B cell (primary cell): ENCODE data around the gene PPP1R15A. TPM values are rescaled to one million over a fixed set of nuclear protein-coding genes. Genes with fewer than 3 reads are reported as not detected.
"Not testable (repeated sequence)": the region's sequence is repeated elsewhere in the genome, so short reads cannot be mapped to it uniquely, and the experiment has no call there.

Source experiments
- ATAC-seq: fragments of 200-7000 bp; cut with Tn5 transposase; one replicate; pipeline ENCODE4 v1.10.0; 2021; ENCODE audit warnings: low read depth, mild to moderate bottlenecking, moderate number of reproducible peaks, moderate library complexity
- CTCF ChIA-PET: fragments of 350-600 bp; sonication (Branson Sonifier 250); formaldehyde crosslinking; loops from one replicate; lab custom pipeline; 2021; ENCODE audit warnings: antibody characterized with exemption, inconsistent platforms; lab: Charles Lee
- POLR2A ChIA-PET: fragments of 350-600 bp; sonication (Branson Sonifier 250); formaldehyde crosslinking; loops from one replicate; lab custom pipeline; 2021; ENCODE audit warnings: antibody characterized with exemption; lab: Charles Lee
- DNase-seq: peaks from one replicate; pipeline ENCODE4 v3.0.0; 2013
- H2AFZ ChIP-seq: 2 replicates; pipeline ENCODE4 v1.6.1; 2012; ENCODE audit warnings: mild to moderate bottlenecking, low read depth, low read length; ENCODE audit not compliant: insufficient read depth, poor library complexity, severe bottlenecking
- H3K27ac ChIP-seq, 2 donors: 1 replicate in 1 of 2; 2 replicates in 1 of 2; pipeline ENCODE4 v1.5.1; 2012 to 2013; ENCODE audit warnings: low read length in 2 of 2, mild to moderate bottlenecking in 2 of 2, moderate library complexity in 1 of 2
- H3K27me3 ChIP-seq, 4 experiments: fragments of 200-600 bp in 1 of 4; sonication (generic) in 1 of 4; replicated peaks in 1 of 4; 1 replicate in 2 of 4; 2 replicates in 2 of 4; pipeline versions ENCODE4 v1.6.1 to v1.7.0; 2013 to 2016; ENCODE audit warnings: low read length in 3 of 4, mild to moderate bottlenecking in 2 of 4, mixed read lengths in 1 of 4, moderate library complexity in 1 of 4; ENCODE audit not compliant: insufficient read depth in 4 of 4, control insufficient read depth in 3 of 4; ENCODE audit errors: control extremely low read depth in 1 of 4
- H3K36me3 ChIP-seq, 2 experiments: replicated peaks in 1 of 2; 1 replicate in 1 of 2; 2 replicates in 1 of 2; pipeline versions ENCODE4 v1.6.1 to v1.7.1; 2013; ENCODE audit warnings: low read length in 1 of 2; ENCODE audit not compliant: insufficient read depth in 2 of 2, control insufficient read depth in 1 of 2; ENCODE audit errors: control extremely low read depth in 1 of 2, extremely low read depth in 1 of 2
- H3K4me1 ChIP-seq, 2 donors: fragments of 200-600 bp in 1 of 2; sonication (generic) in 1 of 2; 1 replicate in 1 of 2; 2 replicates in 1 of 2; pipeline versions ENCODE4 v1.5.1 to v1.6.1; 2013 to 2017; ENCODE audit warnings: low read length in 2 of 2; ENCODE audit not compliant: control insufficient read depth in 2 of 2, insufficient read depth in 2 of 2
- H3K4me2 ChIP-seq: replicated peaks from 2 replicates; pipeline ENCODE3; 2012; ENCODE audit warnings: mild to moderate bottlenecking, low read depth, low read length; ENCODE audit not compliant: poor library complexity, severe bottlenecking
- H3K4me3 ChIP-seq, 5 experiments: fragments of 200-600 bp in 1 of 5; sonication (generic) in 1 of 5; 1 replicate in 3 of 5; 2 replicates in 2 of 5; pipeline versions ENCODE4 v1.5.1 to v1.7.0; 2011 to 2016; ENCODE audit warnings: low read length in 4 of 5, mild to moderate bottlenecking in 4 of 5, low read depth in 2 of 5, control low read depth in 1 of 5, moderate library complexity in 1 of 5; ENCODE audit not compliant: insufficient read depth in 1 of 5; ENCODE audit errors: control extremely low read depth in 1 of 5, extremely low read depth in 1 of 5
- H3K79me2 ChIP-seq: fragments of 200-600 bp; sonication (generic); one replicate; pipeline ENCODE4 v1.6.0; 2016; ENCODE audit warnings: low read length; ENCODE audit not compliant: control insufficient read depth, insufficient read depth
- H3K9ac ChIP-seq: fragments of 200-600 bp; sonication (generic); 2 replicates; pipeline ENCODE4 v1.6.1; 2017; ENCODE audit warnings: mild to moderate bottlenecking, low read length, moderate library complexity
- H3K9me3 ChIP-seq, 3 donors: one replicate each; pipeline versions ENCODE4 v1.6.1 to v1.7.1; 2013; ENCODE audit warnings: low read length in 2 of 3; ENCODE audit not compliant: control insufficient read depth in 2 of 3, insufficient read depth in 1 of 3; ENCODE audit errors: control extremely low read depth in 1 of 3
- H4K20me1 ChIP-seq: 2 replicates; pipeline ENCODE4 v1.6.0; 2012; ENCODE audit warnings: mild to moderate bottlenecking, low read length; ENCODE audit not compliant: insufficient read depth, control insufficient read depth, poor library complexity, severe bottlenecking
- H3K27ac Mint-ChIP-seq: one replicate; pipeline ENCODE4 v1.8.0; 2021; ENCODE audit warnings: mixed read lengths
- H3K27me3 Mint-ChIP-seq: one replicate; pipeline ENCODE4 v1.8.0; 2021; ENCODE audit warnings: mixed read lengths
- H3K4me1 Mint-ChIP-seq: one replicate; pipeline ENCODE4 v1.8.0; 2021; ENCODE audit warnings: mixed read lengths
- H3K4me3 Mint-ChIP-seq: one replicate; pipeline ENCODE4 v1.8.0; 2021; ENCODE audit warnings: mixed read lengths
- H3K9me3 Mint-ChIP-seq: one replicate; pipeline ENCODE4 v1.8.0; 2022; ENCODE audit warnings: mixed read lengths; ENCODE audit not compliant: insufficient read depth
- CTCF ChIP-seq: fragments of 200-600 bp; IDR thresholded peaks from one replicate; pipeline ENCODE4 v1.8.0; 2022; ENCODE audit warnings: antibody characterized with exemption, mild to moderate bottlenecking
- EZH2 ChIP-seq: IDR thresholded peaks from 2 replicates; pipeline ENCODE4 v1.6.1; 2012; ENCODE audit warnings: borderline replicate concordance, low read depth, mild to moderate bottlenecking, moderate library complexity, low read length; ENCODE audit not compliant: insufficient read depth, poor library complexity, severe bottlenecking
- WGBS: methylation state at CpG from one replicate; pipeline ENCODE4 v1.1.5; 2013; ENCODE audit warnings: missing lambda C conversion rate; ENCODE audit not compliant: insufficient coverage; 5-methylcytosine and 5-hydroxymethylcytosine counted together
- intact Hi-C: fragments of 100-400 bp; cut with micrococcal nuclease; formaldehyde crosslinking; loops from one replicate; pipeline ENCODE4 v1.10.0; 2022
- polyA plus RNA-seq: library from polyadenylated mRNA; depleted of rRNA; stranded (reverse); fragments of >200 nt; gene quantifications from 2 replicates; pipeline ENCODE4 v1.2.3, GENCODE V29; 2012
- total RNA-seq, 2 donors: library from RNA; stranded (reverse); fragments of 120-200 nt in 1 of 2; gene quantifications; 1 replicate in 1 of 2; 2 replicates in 1 of 2; pipeline versions ENCODE4 v1.2.3 to v1.2.4, GENCODE V29; 2013 to 2022

Gene PPP1R15A
- total and polyA plus RNA-seq, 2 donors (not counting 1 experiment from before 2014, with no cell fraction given) = 122 to 1,029 TPM

GRCh38 chr19:48845384-48845783 is 26.8 kb upstream of the PPP1R15A start:
- no peak overlapping the region for H3K27ac ChIP-seq
- Mint-ChIP-seq H3K27me3 (no peaks in the 10 kb centered on the region), H3K27ac (no peak overlapping the region), H3K9me3 (no peaks in the 10 kb centered on the region), H3K4me3 (no peak overlapping the region), H3K4me1 (no peaks in the 10 kb centered on the region)
- no peaks in the 10 kb centered on the region for H3K79me2 ChIP-seq
- no peaks in the 10 kb centered on the region for H3K9me3 ChIP-seq
- TF ChIP-seq CTCF (no peak), EZH2 (no peak)
- ATAC-seq (no peak), DNase-seq (no peak)
- no peaks in the 10 kb centered on the region for H4K20me1 ChIP-seq
- no peak overlapping the region for H3K4me3 ChIP-seq
- CTCF ChIA-PET = interaction anchor here (0.7 to 12.9 kb wide), 9 partner anchors 9 to 148 kb away, joined by 3 to 553 read pairs (median 4); partner anchors contain the start of genes HSD17B14 and RUVBL2
- H3K36me3 ChIP-seq = no peaks in the 10 kb centered on the region
- POLR2A ChIA-PET = interaction anchor here (0.5 kb wide), 1 partner anchor 33 kb away, joined by 3 read pairs; no protein-coding TSS in a partner anchor
- no peak overlapping the region for H3K4me2 ChIP-seq
- H3K4me1 ChIP-seq = no peaks in the 10 kb centered on the region
- no peak overlapping the region for H3K9ac ChIP-seq
- 93% methylated on average over 9 of the region's 15 CpGs for WGBS
- intact Hi-C loops = no loop called here
- no peaks in the 10 kb centered on the region for H3K27me3 ChIP-seq
- H2AFZ ChIP-seq = no peak overlapping the region

GRCh38 chr19:48846659-48847058 is 25.6 kb upstream of the PPP1R15A start:
- H3K27me3 Mint-ChIP-seq, H3K4me1 ChIP-seq, H3K9me3 Mint-ChIP-seq, DNase-seq, H3K9me3 ChIP-seq, H2AFZ ChIP-seq, H3K36me3 ChIP-seq, H3K4me3 Mint-ChIP-seq, H3K27me3 ChIP-seq, H3K4me3 ChIP-seq, H3K4me2 ChIP-seq, H3K27ac ChIP-seq, H3K79me2 ChIP-seq, ATAC-seq, H3K27ac Mint-ChIP-seq, H3K9ac ChIP-seq, H4K20me1 ChIP-seq, intact Hi-C loops, H3K4me1 Mint-ChIP-seq: not testable (repeated sequence)
- WGBS = 90% methylated on average over 2 of the region's 3 CpGs
- ChIA-PET CTCF (interaction anchor here (0.6 to 12.9 kb wide), 4 partner anchors 9 to 124 kb away, joined by 3 to 553 read pairs (median 36); no protein-coding TSS in a partner anchor), POLR2A (interaction anchor here (0.6 kb wide), 2 partner anchors 111 to 115 kb away, joined by 4 to 12 read pairs; no protein-coding TSS in a partner anchor)
